ENCODE measurements around the gene DDX28. TPM values are rescaled to one million over a fixed set of nuclear protein-coding genes. Genes with fewer than 3 reads are reported as not detected.
A peak's percentile ranks its signal among the peaks of the same experiment; 100 is the strongest.
"Not testable (repeated sequence)": the region's sequence is repeated elsewhere in the genome, so short reads cannot be mapped to it uniquely, and the experiment has no call there.

The DDX28 gene
- polyA plus RNA-seq, 3 donors: 14.7 to 42.9 (median 27.7) TPM

- no peak overlapping the region for H3K4me3 Mint-ChIP-seq
- no CpG with 5 or more reads among the region's 2 CpGs for WGBS (ENCODE audit: insufficient coverage)
- TF ChIP-seq, protein P1, sequence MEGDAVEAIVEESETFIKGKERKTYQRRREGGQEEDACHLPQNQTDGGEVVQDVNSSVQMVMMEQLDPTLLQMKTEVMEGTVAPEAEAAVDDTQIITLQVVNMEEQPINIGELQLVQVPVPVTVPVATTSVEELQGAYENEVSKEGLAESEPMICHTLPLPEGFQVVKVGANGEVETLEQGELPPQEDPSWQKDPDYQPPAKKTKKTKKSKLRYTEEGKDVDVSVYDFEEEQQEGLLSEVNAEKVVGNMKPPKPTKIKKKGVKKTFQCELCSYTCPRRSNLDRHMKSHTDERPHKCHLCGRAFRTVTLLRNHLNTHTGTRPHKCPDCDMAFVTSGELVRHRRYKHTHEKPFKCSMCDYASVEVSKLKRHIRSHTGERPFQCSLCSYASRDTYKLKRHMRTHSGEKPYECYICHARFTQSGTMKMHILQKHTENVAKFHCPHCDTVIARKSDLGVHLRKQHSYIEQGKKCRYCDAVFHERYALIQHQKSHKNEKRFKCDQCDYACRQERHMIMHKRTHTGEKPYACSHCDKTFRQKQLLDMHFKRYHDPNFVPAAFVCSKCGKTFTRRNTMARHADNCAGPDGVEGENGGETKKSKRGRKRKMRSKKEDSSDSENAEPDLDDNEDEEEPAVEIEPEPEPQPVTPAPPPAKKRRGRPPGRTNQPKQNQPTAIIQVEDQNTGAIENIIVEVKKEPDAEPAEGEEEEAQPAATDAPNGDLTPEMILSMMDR (IDR thresholded peaks at IDR 0.05): no peak
Measured at GRCh38 chr16:68033101-68033500, 10.1 kb upstream of the DDX28 start.

DNA sequence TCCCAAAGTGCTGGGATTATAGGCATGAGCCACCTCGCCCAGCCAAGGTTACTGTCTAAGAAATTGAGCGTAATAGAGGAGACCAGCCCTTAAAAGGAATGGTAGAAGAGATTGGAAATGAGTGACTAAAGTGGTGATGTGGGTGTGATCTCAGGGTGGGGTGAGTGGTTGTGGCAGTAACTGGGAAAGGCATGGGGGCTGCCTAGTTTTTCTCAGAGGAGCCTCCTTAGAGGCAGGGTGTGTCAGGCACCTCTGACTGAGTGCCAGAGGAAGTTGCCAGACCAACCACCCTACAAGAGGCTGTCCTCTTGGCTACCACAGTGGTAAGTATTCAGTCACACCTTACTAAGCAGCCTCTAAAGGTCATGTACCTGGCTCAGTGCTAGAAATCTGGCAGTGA, 8.9 kb upstream of the DDX28 start:
- H3K36me3 ChIP-seq (replicated peaks in 1 of 2; ENCODE audit: control insufficient read depth in 1 of 2, insufficient read depth in 2 of 2, low read length in 2 of 2): peaks cover 7 to 50% of the 10 kb centered on the region in 2 donors
- Mint-ChIP-seq H3K9me3 (no peaks in the 10 kb centered on the region), H3K4me3 (no peak overlapping the region), H3K4me1 (peaks cover 7% of the 10 kb centered on the region), H3K27ac (peak overlapping the region in 1 of 7 donors; percentile 30), H3K36me3 (peaks cover 44 to 64% of the 10 kb centered on the region in 2 donors), H3K27me3 (ENCODE audit: low read depth in 3 of 3) (no peaks in the 10 kb centered on the region)
- no peaks in the 10 kb centered on the region for H3K79me2 ChIP-seq (ENCODE audit: insufficient read depth, low read length)
- intact Hi-C loops (cut with micrococcal nuclease): no loop called here
- no peak overlapping the region for H3K4me3 ChIP-seq (replicated peaks in 1 of 3; ENCODE audit: low read depth in 2 of 3, low read length in 3 of 3)
- H3K27me3 ChIP-seq (ENCODE audit: control insufficient read depth in 2 of 2, insufficient read depth in 2 of 2, low read length in 2 of 2): no peaks in the 10 kb centered on the region
- H3K9me3 ChIP-seq (replicated peaks in 1 of 2; ENCODE audit: control insufficient read depth in 1 of 2, insufficient read depth in 1 of 2, low read length in 2 of 2): no peaks in the 10 kb centered on the region
- H3K27ac ChIP-seq (ENCODE audit: low read depth in 1 of 2, low read length in 2 of 2): no peak overlapping the region
- no peak overlapping the region for H3K4me2 ChIP-seq (replicated peaks; ENCODE audit: extremely low read depth, low read length, poor library complexity, severe bottlenecking)
- H3K9ac ChIP-seq (ENCODE audit: insufficient read depth, low read length, poor library complexity, severe bottlenecking): no peak overlapping the region
- WGBS (ENCODE audit: insufficient coverage): 100% methylated on average over 1 of the region's 2 CpGs
- H2AFZ ChIP-seq (ENCODE audit: insufficient read depth, low read depth, low read length, poor library complexity, severe bottlenecking): no peak overlapping the region
- H4K20me1 ChIP-seq (ENCODE audit: insufficient read depth, low read length): no peaks in the 10 kb centered on the region
- TF ChIP-seq, protein P1 (IDR thresholded peaks at IDR 0.05): no peak
- peaks cover 0 to 5% of the 10 kb centered on the region in 2 donors for H3K4me1 ChIP-seq (ENCODE audit: control insufficient read depth in 1 of 2, insufficient read depth in 2 of 2, low read length in 2 of 2)
- DNase-seq: no peak

More at GRCh38 chr16:68033101-68033500, 10.1 kb upstream of the DDX28 start:
- intact Hi-C loops (cut with micrococcal nuclease): no loop called here
- peaks cover 1 to 39% of the 10 kb centered on the region in 2 donors for H3K36me3 ChIP-seq (replicated peaks in 1 of 2; ENCODE audit: control insufficient read depth in 1 of 2, insufficient read depth in 2 of 2, low read length in 2 of 2)
- Mint-ChIP-seq H3K27ac (no peak overlapping the region), H3K27me3 (ENCODE audit: low read depth in 3 of 3) (peaks cover 0 to 2% (median 0%) of the 10 kb centered on the region in 3 donors), H3K4me1 (peaks cover 17% of the 10 kb centered on the region), H3K36me3 (peaks cover 33 to 52% of the 10 kb centered on the region in 2 donors), H3K9me3 (no peaks in the 10 kb centered on the region)
- H3K4me2 ChIP-seq (replicated peaks; ENCODE audit: extremely low read depth, low read length, poor library complexity, severe bottlenecking): no peak overlapping the region
- no peak overlapping the region for H2AFZ ChIP-seq (ENCODE audit: insufficient read depth, low read depth, low read length, poor library complexity, severe bottlenecking)
- H3K9ac ChIP-seq (ENCODE audit: insufficient read depth, low read length, poor library complexity, severe bottlenecking): no peak overlapping the region
- no peak overlapping the region for H3K4me3 ChIP-seq (replicated peaks in 1 of 3; ENCODE audit: low read depth in 2 of 3, low read length in 3 of 3)
- no peak for DNase-seq
- no peaks in the 10 kb centered on the region for H3K79me2 ChIP-seq (ENCODE audit: insufficient read depth, low read length)
- H3K9me3 ChIP-seq (replicated peaks in 1 of 2; ENCODE audit: control insufficient read depth in 1 of 2, insufficient read depth in 1 of 2, low read length in 2 of 2): no peaks in the 10 kb centered on the region
- H3K27ac ChIP-seq (ENCODE audit: low read depth in 1 of 2, low read length in 2 of 2): no peak overlapping the region
- no peaks in the 10 kb centered on the region for H3K27me3 ChIP-seq (ENCODE audit: control insufficient read depth in 2 of 2, insufficient read depth in 2 of 2, low read length in 2 of 2)
- H4K20me1 ChIP-seq (ENCODE audit: insufficient read depth, low read length): no peaks in the 10 kb centered on the region
- H3K4me1 ChIP-seq (ENCODE audit: control insufficient read depth in 1 of 2, insufficient read depth in 2 of 2, low read length in 2 of 2): peaks cover 11 to 16% of the 10 kb centered on the region in 2 donors

DNA sequence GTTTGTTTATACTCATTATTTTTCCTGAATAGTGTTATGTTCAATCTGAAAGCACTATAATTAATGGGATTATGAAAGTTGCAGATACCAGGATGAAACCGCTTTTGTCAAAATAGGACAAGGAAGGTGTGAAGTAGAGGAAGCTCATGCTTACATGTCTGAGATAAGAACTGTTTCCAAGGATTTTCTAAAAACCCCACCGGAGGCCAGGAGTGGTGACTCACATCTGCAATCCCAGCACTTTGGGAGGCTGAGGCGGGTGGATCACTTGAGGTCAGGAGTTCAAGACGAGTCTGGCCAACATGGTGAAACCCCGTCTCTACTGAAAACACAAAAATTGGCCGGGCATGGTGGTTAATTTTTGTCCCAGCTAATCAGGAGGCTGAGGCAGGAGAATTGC, 7.1 kb upstream of the DDX28 start:
- H3K36me3 ChIP-seq (replicated peaks in 1 of 2; ENCODE audit: control insufficient read depth in 1 of 2, insufficient read depth in 2 of 2, low read length in 2 of 2): peaks cover 12 to 67% of the 10 kb centered on the region in 2 donors
- H3K9ac ChIP-seq (ENCODE audit: insufficient read depth, low read length, poor library complexity, severe bottlenecking); H2AFZ ChIP-seq (ENCODE audit: insufficient read depth, low read depth, low read length, poor library complexity, severe bottlenecking); H3K4me3 ChIP-seq (replicated peaks in 1 of 3; ENCODE audit: low read depth in 2 of 3, low read length in 3 of 3); H3K79me2 ChIP-seq (ENCODE audit: insufficient read depth, low read length); intact Hi-C loops (cut with micrococcal nuclease); H4K20me1 ChIP-seq (ENCODE audit: insufficient read depth, low read length); DNase-seq; H3K27ac ChIP-seq (ENCODE audit: low read depth in 1 of 2, low read length in 2 of 2); H3K27me3 ChIP-seq (ENCODE audit: control insufficient read depth in 2 of 2, insufficient read depth in 2 of 2, low read length in 2 of 2); H3K4me1 Mint-ChIP-seq; H3K4me1 ChIP-seq (ENCODE audit: control insufficient read depth in 1 of 2, insufficient read depth in 2 of 2, low read length in 2 of 2); H3K27me3 Mint-ChIP-seq (ENCODE audit: low read depth in 3 of 3); H3K9me3 Mint-ChIP-seq; H3K9me3 ChIP-seq (replicated peaks in 1 of 2; ENCODE audit: control insufficient read depth in 1 of 2, insufficient read depth in 1 of 2, low read length in 2 of 2); H3K4me3 Mint-ChIP-seq; H3K4me2 ChIP-seq (replicated peaks; ENCODE audit: extremely low read depth, low read length, poor library complexity, severe bottlenecking): not testable (repeated sequence)
- 84% methylated on average over 4 of the region's 6 CpGs for WGBS (ENCODE audit: insufficient coverage)
- peaks cover 49 to 74% of the 10 kb centered on the region in 2 donors for H3K36me3 Mint-ChIP-seq
- peak overlapping the region in 1 of 7 donors; percentile 26 for H3K27ac Mint-ChIP-seq

Measured in CD14-positive monocyte (primary cell).